CD4-positive, CD25-positive, alpha-beta regulatory T cell (primary cell): ENCODE data around the gene TAF8. TPM values are rescaled to one million over a fixed set of nuclear protein-coding genes. Genes with fewer than 3 reads are reported as not detected.

Source experiments
- ATAC-seq, 2 donors: fragments of 150-1000 bp; cut with Tn5 transposase; one replicate each; pipeline ENCODE4 v1.10.0; 2021; ENCODE audit warnings: low read depth in 2 of 2, moderate number of reproducible peaks in 2 of 2, moderate library complexity in 1 of 2
- DNase-seq, 3 donors: peaks; one replicate each; pipeline versions ENCODE4 v3.0.0 to v3.0.0-alpha.2; 2012 to 2022; ENCODE audit warnings: mixed read lengths in 1 of 3
- H3K27ac ChIP-seq: one replicate; pipeline ENCODE4 v1.7.0; 2013; ENCODE audit warnings: mild to moderate bottlenecking, low read length; ENCODE audit not compliant: insufficient read depth, poor library complexity, severe bottlenecking
- H3K27me3 ChIP-seq: one replicate; pipeline ENCODE4 v1.7.0; 2013; ENCODE audit warnings: low read length; ENCODE audit not compliant: control insufficient read depth, insufficient read depth
- H3K36me3 ChIP-seq: one replicate; pipeline ENCODE4 v1.7.0; 2013; ENCODE audit warnings: mild to moderate bottlenecking, low read length, moderate library complexity; ENCODE audit not compliant: control insufficient read depth, insufficient read depth
- H3K4me1 ChIP-seq: 2 replicates; pipeline ENCODE4 v1.7.0; 2013; ENCODE audit warnings: mild to moderate bottlenecking, low read length; ENCODE audit not compliant: insufficient read depth, control insufficient read depth, poor library complexity, severe bottlenecking
- H3K4me3 ChIP-seq: one replicate; pipeline ENCODE4 v1.7.0; 2013; ENCODE audit warnings: low read depth, mild to moderate bottlenecking, low read length, moderate library complexity
- H3K9me3 ChIP-seq, 2 experiments: 1 replicate in 1 of 2; 2 replicates in 1 of 2; pipeline ENCODE4 v1.7.0; 2013; ENCODE audit warnings: low read length in 2 of 2, mild to moderate bottlenecking in 1 of 2, moderate library complexity in 1 of 2; ENCODE audit not compliant: control insufficient read depth in 2 of 2
- H3K27ac Mint-ChIP-seq, 3 donors: one replicate each; pipeline ENCODE4 v1.8.0; 2020 to 2022; ENCODE audit warnings: mild to moderate bottlenecking in 3 of 3, mixed read lengths in 3 of 3, moderate library complexity in 2 of 3
- H3K27me3 Mint-ChIP-seq: one replicate; pipeline ENCODE4 v1.8.0; 2022; ENCODE audit warnings: mild to moderate bottlenecking, mixed read lengths
- H3K36me3 Mint-ChIP-seq: one replicate; pipeline ENCODE4 v1.8.0; 2020; ENCODE audit warnings: mixed read lengths
- H3K4me1 Mint-ChIP-seq, 4 donors: one replicate each; pipeline ENCODE4 v1.8.0; 2020 to 2022; ENCODE audit warnings: mixed read lengths in 4 of 4, mild to moderate bottlenecking in 1 of 4
- H3K4me3 Mint-ChIP-seq, 4 donors: one replicate each; pipeline ENCODE4 v1.8.0; 2020 to 2022; ENCODE audit warnings: mild to moderate bottlenecking in 4 of 4, mixed read lengths in 4 of 4, moderate library complexity in 3 of 4
- H3K9me3 Mint-ChIP-seq, 7 donors: one replicate each; pipeline ENCODE4 v1.8.0; 2020 to 2022; ENCODE audit warnings: mixed read lengths in 7 of 7, mild to moderate bottlenecking in 3 of 7, moderate library complexity in 2 of 7
- polyA plus RNA-seq, 4 donors: library from polyadenylated mRNA; unstranded; fragments of 300-500 nt; fragmentation: Illumina TruSeq; gene quantifications; one replicate each; pipeline ENCODE4 v1.2.3, GENCODE V29; 2021
- total RNA-seq: library from RNA; stranded (reverse); gene quantifications from one replicate; pipeline ENCODE4 v1.2.3, GENCODE V29; 2022

TAF8 gene
- total and polyA plus RNA-seq, 5 donors from 2014 or later: 15.9 to 46.7 (median 22.6) TPM

DNA sequence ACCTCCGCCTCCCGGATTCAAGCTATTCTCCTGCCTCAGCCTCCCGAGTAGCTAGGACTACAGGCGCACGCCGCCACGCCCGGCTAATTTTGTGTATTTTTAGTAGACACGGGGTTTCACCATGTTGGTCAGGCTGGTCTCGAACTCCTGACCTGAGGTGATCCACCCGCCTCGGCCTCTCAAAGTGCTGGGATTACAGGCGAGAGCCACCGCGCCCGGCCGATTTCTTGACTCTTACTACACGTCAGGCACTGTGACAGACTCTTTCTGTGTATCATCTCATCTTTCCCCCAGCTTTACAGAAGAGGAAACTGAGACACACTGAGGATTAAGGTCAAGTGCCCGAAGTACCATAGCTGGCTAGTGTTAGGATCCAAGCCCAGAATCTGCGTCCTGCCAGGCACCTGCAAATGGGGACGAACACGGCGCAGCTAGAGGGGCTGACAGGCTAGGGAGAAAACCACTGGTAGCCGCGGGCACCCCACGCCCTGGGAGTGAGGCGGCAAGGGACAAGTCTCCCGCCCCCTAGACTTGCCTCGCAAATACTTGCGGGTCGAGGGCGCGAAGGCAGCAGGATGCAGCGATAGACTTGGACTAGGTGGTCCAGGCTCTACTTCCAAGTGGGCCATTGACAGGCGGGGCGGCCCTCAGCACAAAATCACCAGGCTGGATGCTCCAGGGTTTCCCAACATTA, 1.1 kb upstream of the TAF8 start:
- Histone ChIP-seq H3K4me1 (peaks cover 84% of the 10 kb centered on the region), H3K9me3 (no peaks in the 10 kb centered on the region), H3K4me3 (peak overlapping the region; percentile 60), H3K27me3 (no peaks in the 10 kb centered on the region), H3K36me3 (peaks cover 8% of the 10 kb centered on the region), H3K27ac (peak overlapping the region; percentile 89)
- DNase-seq (peak in 2 of 3 donors; percentile 23 to 28), ATAC-seq (no peak)
- peaks cover 20% of the 10 kb centered on the region for H3K36me3 Mint-ChIP-seq
- H3K9me3 Mint-ChIP-seq: no peaks in the 10 kb centered on the region
- peak overlapping the region; percentile 95 to 98 (median 97) for H3K27ac Mint-ChIP-seq
- H3K4me3 Mint-ChIP-seq: peak overlapping the region; percentile 99
- H3K4me1 Mint-ChIP-seq: peaks cover 32 to 83% (median 48%) of the 10 kb centered on the region in 4 donors
- peaks cover 5% of the 10 kb centered on the region for H3K27me3 Mint-ChIP-seq

DNA sequence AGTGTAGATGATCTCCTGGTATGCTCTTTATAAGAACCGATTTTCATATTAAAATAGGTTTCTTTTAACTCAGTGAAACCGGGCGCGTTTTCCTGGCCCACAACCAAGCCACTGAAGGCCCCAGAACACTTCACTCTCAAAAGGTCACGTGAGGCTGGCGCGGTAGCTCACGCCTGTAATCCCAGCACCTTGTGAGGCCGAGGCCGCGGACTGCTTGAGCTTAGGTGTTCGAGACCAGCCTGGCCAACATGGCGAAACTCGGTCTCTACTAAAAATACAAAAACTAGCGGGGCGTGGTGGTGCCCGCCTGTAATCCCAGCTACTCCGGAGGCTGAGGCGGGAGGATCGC, 402 bp upstream of the TAF8 start:
- Histone ChIP-seq H3K27me3 (no peaks in the 10 kb centered on the region), H3K4me3 (peak overlapping the region; percentile 38), H3K36me3 (peaks cover 15% of the 10 kb centered on the region), H3K4me1 (peaks cover 78% of the 10 kb centered on the region), H3K9me3 (no peaks in the 10 kb centered on the region), H3K27ac (peak overlapping the region; percentile 89)
- peak in 2 of 3 donors; percentile 45 to 63 for DNase-seq
- ATAC-seq: no peak
- peaks cover 5% of the 10 kb centered on the region for H3K27me3 Mint-ChIP-seq
- peak overlapping the region; percentile 95 to 98 (median 97) for H3K27ac Mint-ChIP-seq
- H3K4me3 Mint-ChIP-seq: peak overlapping the region; percentile 99
- peaks cover 29 to 81% (median 45%) of the 10 kb centered on the region in 4 donors for H3K4me1 Mint-ChIP-seq
- peaks cover 19% of the 10 kb centered on the region for H3K36me3 Mint-ChIP-seq
- H3K9me3 Mint-ChIP-seq: no peaks in the 10 kb centered on the region

DNA sequence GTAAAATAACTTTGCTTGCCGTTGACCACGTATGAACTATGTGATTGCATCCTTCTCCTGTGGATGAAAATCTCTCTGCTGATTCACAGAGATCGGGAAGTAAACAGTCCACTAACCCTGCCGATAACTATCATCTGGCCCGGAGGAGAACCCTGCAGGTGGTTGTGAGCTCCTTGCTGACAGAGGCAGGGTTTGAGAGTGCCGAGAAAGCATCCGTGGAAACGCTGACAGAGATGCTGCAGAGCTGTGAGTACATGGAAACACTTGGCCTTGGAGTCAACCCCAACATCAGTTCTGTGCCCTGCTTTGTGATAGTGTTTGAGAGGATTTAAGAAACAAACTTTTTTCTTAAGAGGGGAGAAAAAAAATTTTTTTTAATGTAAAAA, 937 bp downstream of the TAF8 start:
- peaks cover 65% of the 10 kb centered on the region for H3K4me1 ChIP-seq
- H3K27me3 ChIP-seq: no peaks in the 10 kb centered on the region
- DNase-seq (no peak), ATAC-seq (no peak)
- peak overlapping the region; percentile 99 for H3K4me3 ChIP-seq
- peak overlapping the region; percentile 99 for H3K4me3 Mint-ChIP-seq
- peak overlapping the region; percentile 42 to 97 (median 95) for H3K27ac Mint-ChIP-seq
- H3K36me3 Mint-ChIP-seq: peaks cover 27% of the 10 kb centered on the region
- no peaks in the 10 kb centered on the region for H3K27me3 Mint-ChIP-seq
- H3K27ac ChIP-seq: peak overlapping the region; percentile 89
- H3K4me1 Mint-ChIP-seq: peaks cover 22 to 76% (median 36%) of the 10 kb centered on the region in 4 donors
- H3K9me3 ChIP-seq: no peaks in the 10 kb centered on the region
- H3K9me3 Mint-ChIP-seq: no peaks in the 10 kb centered on the region
- peaks cover 28% of the 10 kb centered on the region for H3K36me3 ChIP-seq

DNA sequence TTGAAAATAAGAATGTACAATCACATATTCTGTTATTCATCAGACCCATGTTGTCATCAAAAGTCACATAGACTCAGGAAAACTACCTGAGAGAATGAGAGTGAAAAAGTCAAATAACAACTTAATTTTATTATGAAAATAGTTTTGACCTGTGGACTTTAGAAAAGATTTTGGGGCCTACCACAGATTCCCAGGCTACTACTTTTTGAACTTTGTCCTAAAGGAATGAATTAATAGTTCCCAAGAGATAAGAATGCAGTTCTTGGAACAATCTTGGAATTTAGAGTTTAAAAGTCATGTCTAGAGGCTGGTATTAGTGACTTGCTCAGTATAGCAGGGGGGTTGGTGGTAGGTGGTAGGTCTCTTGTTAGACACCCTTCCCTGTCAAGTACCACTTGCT, 3.3 kb downstream of the TAF8 start:
- Histone ChIP-seq H3K4me1 (peaks cover 45% of the 10 kb centered on the region), H3K4me3 (no peak overlapping the region), H3K27me3 (no peaks in the 10 kb centered on the region), H3K27ac (peak overlapping the region; percentile 5), H3K9me3 (no peaks in the 10 kb centered on the region), H3K36me3 (peaks cover 52% of the 10 kb centered on the region)
- ATAC-seq: no peak
- Mint-ChIP-seq H3K36me3 (peaks cover 30% of the 10 kb centered on the region), H3K27ac (peak overlapping the region in 1 of 3 donors; percentile 78), H3K27me3 (no peaks in the 10 kb centered on the region), H3K9me3 (no peaks in the 10 kb centered on the region), H3K4me1 (peaks cover 12 to 64% (median 30%) of the 10 kb centered on the region in 4 donors), H3K4me3 (peak overlapping the region in 2 of 4 donors; percentile 7 to 54)
- no peak for DNase-seq

DNA sequence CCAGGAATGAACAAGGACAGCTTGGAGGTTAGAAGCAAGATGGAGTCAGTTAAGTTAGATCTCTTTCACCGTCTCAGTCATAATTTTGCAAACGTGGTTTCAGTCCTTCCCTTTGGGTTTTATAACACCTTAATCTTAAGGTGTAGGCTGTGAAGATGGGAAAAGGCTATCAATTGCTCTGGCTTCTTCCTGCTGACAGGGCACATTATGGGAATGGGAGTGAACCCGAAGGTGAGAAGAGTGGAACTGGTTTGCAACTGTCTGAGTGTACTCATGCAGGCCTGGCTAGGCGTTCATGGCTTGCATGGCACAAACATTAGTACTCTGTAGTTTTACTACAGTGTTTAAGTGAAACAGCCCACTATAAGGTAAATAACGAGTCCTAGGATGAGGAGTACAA, 9.4 kb downstream of the TAF8 start:
- no peaks in the 10 kb centered on the region for H3K27me3 Mint-ChIP-seq

DNA sequence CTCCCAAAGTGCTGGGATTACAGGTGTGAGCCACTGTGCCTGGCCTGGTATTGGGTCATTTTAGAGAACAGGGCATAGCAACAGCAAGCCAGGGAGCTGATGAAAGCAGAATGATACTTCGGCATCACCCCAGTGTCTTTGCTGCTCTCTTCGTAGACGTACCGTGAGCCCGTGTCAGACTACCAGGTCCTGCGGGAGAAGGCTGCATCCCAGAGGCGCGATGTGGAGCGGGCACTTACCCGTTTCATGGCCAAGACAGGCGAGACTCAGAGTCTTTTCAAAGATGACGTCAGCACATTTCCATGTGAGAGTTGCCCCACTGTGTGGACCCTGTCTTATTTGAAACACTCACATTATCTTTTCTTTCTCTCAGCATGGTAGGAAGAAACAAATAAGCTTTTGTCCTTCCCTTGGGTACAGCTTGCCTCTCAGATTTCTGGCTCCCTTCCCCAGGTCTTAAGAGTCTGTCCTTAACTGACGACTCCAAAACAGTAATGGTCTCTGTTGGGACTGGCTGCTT, 15.9 kb downstream of the TAF8 start:
- H3K9me3 Mint-ChIP-seq: no peaks in the 10 kb centered on the region
- ATAC-seq: no peak
- H3K27ac ChIP-seq: no peak overlapping the region
- H3K4me1 Mint-ChIP-seq: peaks cover 0 to 3% (median 1%) of the 10 kb centered on the region in 4 donors
- no peak overlapping the region for H3K4me3 ChIP-seq
- H3K36me3 Mint-ChIP-seq: peaks cover 12% of the 10 kb centered on the region
- H3K27ac Mint-ChIP-seq: peak overlapping the region in 1 of 3 donors; percentile 65
- H3K4me1 ChIP-seq: no peaks in the 10 kb centered on the region
- no peaks in the 10 kb centered on the region for H3K9me3 ChIP-seq
- peaks cover 81% of the 10 kb centered on the region for H3K36me3 ChIP-seq
- no peak for DNase-seq
- H3K27me3 ChIP-seq: no peaks in the 10 kb centered on the region
- no peaks in the 10 kb centered on the region for H3K27me3 Mint-ChIP-seq
- H3K4me3 Mint-ChIP-seq: no peak overlapping the region

More for the DNA sequence above, 9.4 kb downstream of the TAF8 start:
- Histone ChIP-seq H3K36me3 (peaks cover 82% of the 10 kb centered on the region), H3K9me3 (no peaks in the 10 kb centered on the region), H3K4me3 (no peak overlapping the region), H3K27me3 (no peaks in the 10 kb centered on the region), H3K27ac (no peak overlapping the region), H3K4me1 (no peaks in the 10 kb centered on the region)
- peaks cover 6 to 14% (median 10%) of the 10 kb centered on the region in 4 donors for H3K4me1 Mint-ChIP-seq
- no peak overlapping the region for H3K4me3 Mint-ChIP-seq
- ATAC-seq (no peak), DNase-seq (no peak)
- H3K36me3 Mint-ChIP-seq: peaks cover 47% of the 10 kb centered on the region
- H3K9me3 Mint-ChIP-seq: no peaks in the 10 kb centered on the region
- peak overlapping the region in 1 of 3 donors; percentile 48 for H3K27ac Mint-ChIP-seq

DNA sequence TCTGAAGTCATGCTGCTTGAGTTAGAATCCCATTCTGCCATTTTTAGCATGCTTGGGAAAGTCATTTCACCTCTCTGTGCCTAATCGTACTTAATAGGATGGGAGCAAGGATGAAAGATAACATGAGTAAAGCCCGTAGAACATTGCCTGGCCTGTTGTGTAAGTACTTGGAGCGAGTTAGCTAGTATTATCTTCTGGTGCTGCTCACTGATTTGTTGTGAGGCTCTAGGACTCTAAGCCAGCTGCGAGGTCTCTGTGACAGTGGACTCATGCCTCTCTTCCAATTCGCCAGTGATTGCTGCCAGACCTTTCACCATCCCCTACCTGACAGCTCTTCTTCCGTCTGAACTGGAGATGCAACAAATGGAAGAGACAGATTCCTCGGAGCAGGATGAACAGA, 17.8 kb downstream of the TAF8 start:
- Histone ChIP-seq H3K9me3 (no peaks in the 10 kb centered on the region), H3K27me3 (no peaks in the 10 kb centered on the region), H3K4me1 (no peaks in the 10 kb centered on the region), H3K4me3 (no peak overlapping the region), H3K27ac (no peak overlapping the region), H3K36me3 (peaks cover 83% of the 10 kb centered on the region)
- H3K9me3 Mint-ChIP-seq: no peaks in the 10 kb centered on the region
- ATAC-seq: no peak
- H3K36me3 Mint-ChIP-seq: peaks cover 23% of the 10 kb centered on the region
- no peak overlapping the region for H3K27ac Mint-ChIP-seq
- H3K4me1 Mint-ChIP-seq: peaks cover 0 to 3% (median 2%) of the 10 kb centered on the region in 4 donors
- no peaks in the 10 kb centered on the region for H3K27me3 Mint-ChIP-seq
- DNase-seq: no peak
- no peak overlapping the region for H3K4me3 Mint-ChIP-seq
